HG03108 (cell line): ENCODE data around the gene EMX2.
"Not testable (repeated sequence)": the region's sequence is repeated elsewhere in the genome, so short reads cannot be mapped to it uniquely, and the experiment has no call there.

ENCODE experiments used
- ATAC-seq: cut with Tn5 transposase; IDR thresholded peaks from one replicate; pipeline ENCODE4 v1.9.1; 2021; ENCODE audit warnings: moderate library complexity; ENCODE audit not compliant: unreplicated experiment

Gene EMX2

DNA sequence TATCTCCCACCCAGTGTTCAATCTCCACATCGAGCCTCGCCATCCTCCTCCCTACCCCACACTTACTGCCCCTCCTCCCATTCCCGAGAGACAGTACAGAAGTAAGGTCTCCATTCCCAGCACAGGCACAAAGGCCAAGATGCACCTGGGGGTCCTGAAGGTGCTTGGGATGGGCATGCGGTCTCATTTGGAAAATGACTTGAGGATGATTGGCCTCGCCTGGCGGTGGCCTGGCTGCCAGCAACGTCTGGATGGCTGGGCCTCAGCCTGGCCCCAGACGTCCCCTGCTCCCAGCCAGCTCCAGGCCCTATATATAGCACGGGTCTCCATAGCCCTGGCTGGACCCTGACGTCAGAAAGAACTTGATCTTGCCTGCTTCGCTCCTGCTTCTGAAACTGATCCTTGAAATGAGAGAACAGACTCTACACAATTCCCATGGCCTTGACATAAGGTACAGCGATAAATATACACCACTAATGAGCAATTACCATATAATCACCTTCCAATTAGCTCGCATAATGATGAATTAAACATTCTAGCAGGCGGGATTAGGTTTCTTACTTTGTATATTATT, 11.8 kb downstream of the EMX2 start:
- no peak for ATAC-seq

DNA sequence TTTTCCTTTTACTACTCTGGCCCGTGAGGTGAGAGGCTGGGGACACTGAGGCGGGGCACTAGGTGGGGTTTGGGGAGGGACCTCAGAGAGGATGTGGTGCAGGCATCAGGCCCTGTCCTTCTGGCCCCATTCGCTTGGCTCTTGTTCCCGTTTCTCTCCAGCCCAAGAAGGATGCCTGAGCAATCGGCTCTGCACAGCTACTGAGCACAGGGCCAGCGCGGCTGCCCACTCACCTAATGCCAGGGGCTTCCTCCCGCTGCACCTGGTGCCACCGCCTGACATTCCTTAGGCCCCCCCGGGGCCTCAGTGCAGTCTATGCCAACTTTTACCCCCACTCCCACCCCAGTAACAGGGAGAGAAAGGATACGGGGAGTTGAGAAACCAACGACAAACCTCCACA, 12.5 kb downstream of the EMX2 start:
- ATAC-seq, result no peak

DNA sequence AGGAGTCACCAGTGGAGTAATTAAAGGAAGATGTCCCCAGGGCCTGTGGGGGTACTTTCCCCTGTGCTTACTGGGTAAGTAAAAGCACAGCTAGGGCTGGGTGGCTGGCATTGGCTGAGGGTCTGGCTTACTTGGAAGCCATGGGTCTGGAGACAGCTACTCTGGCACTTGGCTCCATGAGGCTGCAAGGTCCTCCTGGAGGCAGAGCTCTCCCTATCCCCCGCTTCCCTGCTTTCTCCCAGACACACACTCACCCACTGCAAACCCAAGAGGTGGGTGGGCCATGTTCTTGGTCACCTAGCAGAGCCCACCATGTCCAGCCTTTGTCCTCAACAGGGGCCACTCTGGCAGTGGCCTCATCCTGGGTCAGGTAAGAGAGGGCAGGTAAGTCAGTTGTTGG, 13.3 kb downstream of the EMX2 start:
- ATAC-seq, result no peak

DNA sequence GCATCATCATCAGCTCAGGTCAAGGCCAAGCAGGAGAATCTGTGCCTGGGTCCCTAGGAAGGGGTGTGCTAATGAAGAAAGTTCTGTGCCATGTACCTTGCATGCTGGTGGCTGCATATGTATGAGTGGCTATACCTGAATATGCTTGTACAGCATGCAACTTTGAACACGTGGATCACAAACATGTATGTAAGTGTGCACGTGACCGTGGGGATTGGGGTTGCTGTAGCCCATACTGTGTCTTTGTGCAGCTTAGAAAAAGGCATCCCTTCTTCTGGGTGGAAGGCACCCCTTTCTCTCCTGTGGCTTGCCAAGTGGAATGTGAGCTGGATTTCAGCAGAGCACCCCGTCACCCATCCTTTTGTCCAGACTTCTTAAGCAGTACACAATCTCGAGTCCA, 13.8 kb downstream of the EMX2 start:
- no peak for ATAC-seq

GRCh38 chr10:117559712-117560111, 17.2 kb downstream of the EMX2 start:
- no peak for ATAC-seq

- ATAC-seq, result no peak
Measured at GRCh38 chr10:117560942-117561341, 18.4 kb downstream of the EMX2 start.

GRCh38 chr10:117562220-117562619, 19.7 kb downstream of the EMX2 start:
- ATAC-seq, result no peak

DNA sequence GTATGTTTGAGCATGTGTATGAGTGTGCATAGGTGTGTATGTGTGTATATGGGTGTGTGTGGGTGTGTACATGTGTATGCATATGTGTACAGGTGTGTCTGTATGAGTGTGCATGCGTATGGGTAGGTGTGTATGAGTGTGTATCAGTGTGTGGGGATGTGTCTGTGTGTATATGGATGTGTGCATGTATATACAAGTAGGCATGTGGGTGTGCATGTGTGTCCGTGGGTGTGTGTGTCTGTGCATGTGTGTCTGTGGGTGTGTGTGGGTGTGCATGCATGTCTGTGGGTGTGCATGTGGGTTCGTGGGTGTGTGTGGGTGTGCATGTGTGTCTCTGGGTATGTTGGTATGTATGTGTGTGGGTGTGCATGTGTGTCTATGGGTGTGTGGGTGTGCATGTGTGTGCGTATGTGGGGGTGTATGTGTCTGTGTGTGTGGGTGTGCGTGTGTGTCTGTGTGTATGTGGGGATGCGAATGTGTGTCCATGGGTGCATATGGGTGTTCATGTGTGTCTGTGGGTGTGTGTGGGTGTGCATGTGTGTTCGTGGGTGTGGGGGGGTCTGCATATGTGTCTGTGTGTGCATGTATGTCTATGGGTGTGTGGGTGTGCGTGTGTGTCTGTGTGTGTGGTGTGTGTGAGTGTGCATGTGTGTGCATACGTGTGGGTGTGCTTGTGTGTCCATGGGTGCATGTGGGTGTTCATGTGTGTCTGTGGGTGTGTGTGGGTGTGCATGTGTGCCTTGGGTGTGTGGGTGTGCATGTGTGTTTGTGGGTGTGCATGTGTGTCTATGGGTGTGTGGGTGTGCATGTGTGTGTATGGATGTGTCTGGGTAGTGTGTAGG, 20.6 kb downstream of the EMX2 start:
- ATAC-seq, result no peak

GRCh38 chr10:117563780-117564179, 21.2 kb downstream of the EMX2 start:
- no peak for ATAC-seq

- no peak for ATAC-seq
Measured at GRCh38 chr10:117565068-117565467, 22.5 kb downstream of the EMX2 start.

DNA sequence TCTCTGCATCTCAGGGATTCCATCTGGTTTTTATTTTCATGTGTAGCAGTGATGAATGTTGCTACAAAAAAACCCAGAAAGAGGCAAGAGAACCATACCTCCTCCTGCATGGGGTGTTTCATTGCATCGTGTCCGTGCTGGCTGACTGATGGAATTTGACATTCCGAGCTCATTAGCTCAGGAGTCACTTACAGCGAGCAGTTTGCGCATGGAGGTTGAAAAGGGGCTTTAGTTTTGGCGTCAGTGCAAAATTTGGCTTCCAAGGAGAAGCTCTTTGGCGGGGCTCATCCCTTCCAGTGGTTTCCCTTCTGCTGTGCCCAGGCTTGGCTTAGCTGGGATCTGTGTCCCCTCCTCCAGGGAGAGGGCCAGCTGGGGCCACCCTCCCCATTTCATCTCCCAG, 25.8 kb downstream of the EMX2 start:
- no peak for ATAC-seq

DNA sequence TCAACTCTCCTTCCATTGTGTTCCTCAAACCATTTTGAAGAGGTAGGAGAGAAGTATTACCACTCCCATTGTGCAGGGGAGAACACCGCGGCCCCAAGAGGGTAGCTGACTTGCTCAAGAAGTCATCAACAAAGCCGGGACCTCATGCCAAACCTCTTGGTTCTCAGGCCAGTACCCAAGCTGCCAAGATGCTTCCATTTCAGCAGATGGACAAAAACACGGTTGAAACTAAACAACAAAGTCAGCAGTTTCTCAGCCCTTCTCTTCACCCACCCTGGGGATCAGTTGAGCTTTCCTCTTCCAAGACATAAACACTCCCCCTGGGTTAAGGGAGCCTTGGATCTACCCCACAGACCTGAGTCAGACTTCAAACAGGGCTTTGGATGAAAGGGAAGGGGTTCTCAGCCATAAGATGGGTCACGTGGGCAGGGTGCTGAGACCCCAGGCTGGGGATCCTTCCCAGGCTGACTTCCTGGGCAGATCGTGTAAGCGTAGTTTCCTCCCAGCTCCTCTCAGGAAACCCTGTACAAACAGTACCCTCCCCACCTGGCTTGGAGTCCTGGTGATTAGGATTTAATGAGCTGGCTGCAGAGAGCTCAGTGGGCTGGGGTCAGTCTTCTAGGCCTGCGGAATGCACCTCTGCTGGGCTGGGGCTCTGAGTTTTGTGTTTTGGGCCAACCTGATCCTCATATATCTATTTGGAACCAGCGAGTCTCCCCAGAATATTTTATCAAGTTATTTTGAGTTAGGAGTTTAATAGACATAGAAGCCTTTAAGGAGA, 27.3 kb downstream of the EMX2 start:
- no peak for ATAC-seq

DNA sequence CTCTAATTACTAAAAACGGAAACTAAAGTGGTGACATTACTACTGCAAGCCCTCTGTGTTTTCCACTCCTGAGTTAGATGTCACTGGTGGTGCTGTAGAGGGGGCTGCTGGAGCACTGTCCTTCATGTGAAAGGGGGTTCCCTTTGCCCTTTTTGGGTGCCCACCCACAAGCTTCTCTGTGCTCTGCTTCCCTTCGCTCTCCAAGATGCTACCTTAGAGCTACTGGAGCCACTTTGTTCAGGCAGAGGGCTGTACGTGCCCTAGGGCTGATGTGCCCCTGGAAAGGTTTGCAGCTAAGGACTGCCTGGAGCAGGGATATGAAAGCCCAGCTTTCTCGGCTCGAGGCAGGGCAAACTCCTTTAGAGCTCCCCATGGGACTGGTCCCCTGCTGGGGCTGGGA, 28.3 kb downstream of the EMX2 start:
- no peak for ATAC-seq

DNA sequence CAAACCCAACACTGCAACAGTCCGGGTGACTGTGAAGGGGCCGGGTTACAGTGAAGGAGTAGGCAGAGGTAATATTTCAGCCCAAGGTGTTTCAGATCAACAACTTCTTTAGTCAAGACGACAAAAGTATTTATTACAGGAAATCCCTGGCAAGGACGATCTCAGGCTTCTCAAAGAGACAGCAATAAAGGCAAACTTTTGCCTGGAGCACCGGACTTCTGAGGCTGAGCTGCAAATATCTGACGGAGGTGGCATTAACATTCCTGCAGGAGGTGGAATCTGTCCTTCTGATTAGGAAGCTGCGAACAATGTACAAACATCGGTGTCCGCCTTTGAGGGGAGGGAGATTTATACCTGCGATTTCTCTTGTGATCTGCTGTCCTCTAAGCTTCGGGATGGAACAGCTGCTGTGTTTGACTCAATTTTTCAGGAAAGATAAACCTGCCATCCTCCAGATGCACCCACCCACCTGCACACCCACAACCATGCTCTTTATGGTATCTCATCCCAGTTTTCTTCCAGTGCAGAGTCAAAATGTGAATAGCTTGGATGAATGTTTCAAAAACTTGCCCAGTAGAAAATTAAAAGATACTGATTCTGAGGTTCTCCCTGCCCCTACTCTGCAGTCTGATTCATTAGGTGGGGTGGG, 32.1 kb downstream of the EMX2 start:
- ATAC-seq, result no peak

GRCh38 chr10:117578490-117578889, 35.9 kb downstream of the EMX2 start:
- no peak for ATAC-seq

GRCh38 chr10:117578999-117579590, 36.5 kb downstream of the EMX2 start:
- ATAC-seq, result no peak

- no peak for ATAC-seq
Measured at GRCh38 chr10:117581961-117582360, 39.4 kb downstream of the EMX2 start.

DNA sequence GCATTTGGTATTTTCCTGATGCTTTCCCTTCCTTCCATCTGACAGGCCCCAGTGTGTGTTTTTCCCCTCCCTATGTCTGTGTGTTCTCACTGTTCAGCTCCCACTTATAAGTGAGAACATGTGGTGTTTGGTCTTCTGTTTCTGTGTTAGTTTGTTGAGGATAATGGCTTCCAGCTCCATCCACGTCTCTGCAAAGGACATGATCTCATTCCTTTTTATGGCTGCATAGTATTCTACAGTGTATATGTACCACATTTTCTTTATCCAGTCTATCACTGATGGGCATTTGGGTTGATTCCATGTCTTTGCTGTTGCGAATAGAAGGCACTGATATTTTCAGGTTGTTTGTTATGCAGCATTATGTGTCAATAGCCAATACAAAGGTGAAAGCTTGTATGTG, 42.3 kb downstream of the EMX2 start:
- not testable (repeated sequence) for ATAC-seq

DNA sequence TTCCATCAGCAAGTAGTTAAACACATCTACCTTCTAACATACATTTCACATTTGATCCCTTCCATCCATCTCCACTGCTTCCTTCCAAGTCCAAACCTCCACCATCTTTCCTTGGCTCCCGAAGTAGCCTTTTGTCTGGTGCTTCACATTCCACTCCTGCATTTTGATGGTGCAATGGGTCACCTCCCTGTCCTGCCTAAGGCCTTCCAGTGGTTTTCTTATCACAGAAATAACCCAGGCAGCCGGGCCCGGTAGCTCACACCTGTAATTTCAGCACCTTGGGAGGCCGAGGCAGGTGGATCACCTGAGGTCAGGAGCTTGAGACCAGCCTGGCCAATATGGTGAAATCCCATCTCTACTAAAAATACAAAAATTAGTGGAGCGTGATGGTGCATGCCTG, 44.5 kb downstream of the EMX2 start:
- no peak for ATAC-seq

GRCh38 chr10:117590101-117590875, 47.7 kb downstream of the EMX2 start:
- no peak for ATAC-seq
